Tibial artery (tissue), 4 donors: ENCODE results near the gene FAF2.
"Not testable (repeated sequence)": the region's sequence is repeated elsewhere in the genome, so short reads cannot be mapped to it uniquely, and the experiment has no call there.

Source experiments
- DNase-seq, 2 donors: peaks; one replicate each; pipeline ENCODE4 v3.0.0-alpha.2; 2019
- H3K27ac ChIP-seq, 2 donors: fragments of 200-600 bp; sonication (generic) in 1 of 2; 1 replicate in 1 of 2; 2 replicates in 1 of 2; pipeline ENCODE4 v1.5.1; 2018 to 2019; ENCODE audit warnings: mild to moderate bottlenecking in 1 of 2
- H3K27me3 ChIP-seq, 2 donors: fragments of 200-600 bp; sonication (generic) in 1 of 2; one replicate each; pipeline versions ENCODE4 v1.5.1 to v1.6.0; 2016 to 2019
- H3K36me3 ChIP-seq, 3 donors: fragments of 200-600 bp; sonication (generic) in 2 of 3; one replicate each; pipeline ENCODE4 v1.5.1; 2016 to 2019; ENCODE audit warnings: mild to moderate bottlenecking in 2 of 3
- H3K4me1 ChIP-seq, 4 donors: fragments of 200-600 bp; sonication (generic) in 2 of 4; 1 replicate in 3 of 4; 2 replicates in 1 of 4; pipeline ENCODE4 v1.5.1; 2016 to 2019
- H3K4me3 ChIP-seq, 2 donors: fragments of 200-600 bp; sonication (generic) in 1 of 2; 1 replicate in 1 of 2; 2 replicates in 1 of 2; pipeline ENCODE4 v1.5.1; 2018 to 2019; ENCODE audit warnings: mild to moderate bottlenecking in 2 of 2
- H3K9me3 ChIP-seq, 3 donors: fragments of 200-600 bp; sonication (generic) in 1 of 3; one replicate each; pipeline ENCODE4 v1.5.1; 2016 to 2019
- intact Hi-C: fragments of 100-400 bp; cut with DNase I; formaldehyde crosslinking; loops from one replicate; pipeline ENCODE4 v1.15.0; 2023; ENCODE audit warnings: low total_unique reads
- TF ChIP-seq, protein P1 (sequence below), 2 experiments: fragments of 200-600 bp in 1 of 2; fragments of 450-650 bp in 1 of 2; IDR thresholded peaks; one replicate each; pipeline ENCODE4 v1.5.1; 2017 to 2019; ENCODE audit warnings: antibody characterized with exemption in 2 of 2, mild to moderate bottlenecking in 1 of 2, moderate library complexity in 1 of 2

FAF2 gene

DNA sequence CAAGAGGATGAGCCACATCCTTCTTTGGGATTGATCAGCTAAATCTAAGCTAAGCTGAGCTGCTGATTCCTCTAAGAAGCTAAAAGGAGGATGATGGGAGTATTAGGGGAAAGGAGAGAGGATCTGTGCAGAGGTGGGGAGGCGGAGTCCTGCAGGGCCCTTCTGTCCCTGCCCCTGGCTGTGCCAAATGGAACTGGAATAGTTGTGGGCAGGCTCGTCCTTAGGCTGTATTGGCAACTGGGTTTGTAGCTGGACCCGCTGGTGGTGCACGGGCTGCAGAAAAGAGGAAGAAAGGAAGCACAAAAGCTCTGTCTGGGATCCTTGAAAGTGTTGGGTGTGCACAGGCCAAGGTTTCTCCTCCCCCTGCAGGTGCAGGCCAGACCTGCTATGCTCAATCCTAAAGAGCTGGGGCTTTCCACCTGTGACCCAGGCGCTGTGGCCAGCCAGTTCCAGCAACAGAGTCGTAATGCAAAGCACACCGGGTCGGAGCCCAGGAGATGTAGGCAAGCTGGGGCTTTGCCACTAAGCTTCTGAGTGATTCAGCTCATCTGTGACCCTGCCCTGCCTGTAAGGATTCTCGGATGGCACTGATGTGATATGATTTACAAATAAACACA is 41.6 kb upstream of the FAF2 start:
- peak in 1 of 2 donors; percentile 19 for DNase-seq
- H3K27ac ChIP-seq, result no peak overlapping the region
- TF ChIP-seq, protein P1, sequence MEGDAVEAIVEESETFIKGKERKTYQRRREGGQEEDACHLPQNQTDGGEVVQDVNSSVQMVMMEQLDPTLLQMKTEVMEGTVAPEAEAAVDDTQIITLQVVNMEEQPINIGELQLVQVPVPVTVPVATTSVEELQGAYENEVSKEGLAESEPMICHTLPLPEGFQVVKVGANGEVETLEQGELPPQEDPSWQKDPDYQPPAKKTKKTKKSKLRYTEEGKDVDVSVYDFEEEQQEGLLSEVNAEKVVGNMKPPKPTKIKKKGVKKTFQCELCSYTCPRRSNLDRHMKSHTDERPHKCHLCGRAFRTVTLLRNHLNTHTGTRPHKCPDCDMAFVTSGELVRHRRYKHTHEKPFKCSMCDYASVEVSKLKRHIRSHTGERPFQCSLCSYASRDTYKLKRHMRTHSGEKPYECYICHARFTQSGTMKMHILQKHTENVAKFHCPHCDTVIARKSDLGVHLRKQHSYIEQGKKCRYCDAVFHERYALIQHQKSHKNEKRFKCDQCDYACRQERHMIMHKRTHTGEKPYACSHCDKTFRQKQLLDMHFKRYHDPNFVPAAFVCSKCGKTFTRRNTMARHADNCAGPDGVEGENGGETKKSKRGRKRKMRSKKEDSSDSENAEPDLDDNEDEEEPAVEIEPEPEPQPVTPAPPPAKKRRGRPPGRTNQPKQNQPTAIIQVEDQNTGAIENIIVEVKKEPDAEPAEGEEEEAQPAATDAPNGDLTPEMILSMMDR (IDR thresholded peaks at IDR 0.05), result no peak
- H3K36me3 ChIP-seq, result peaks cover 23 to 67% (median 54%) of the 10 kb centered on the region in 3 donors
- intact Hi-C loops, result no loop called here
- H3K27me3 ChIP-seq, result no peaks in the 10 kb centered on the region
- H3K4me1 ChIP-seq, result peaks cover 0 to 7% (median 0%) of the 10 kb centered on the region in 4 donors
- H3K9me3 ChIP-seq, result no peaks in the 10 kb centered on the region
- H3K4me3 ChIP-seq, result no peak overlapping the region

DNA sequence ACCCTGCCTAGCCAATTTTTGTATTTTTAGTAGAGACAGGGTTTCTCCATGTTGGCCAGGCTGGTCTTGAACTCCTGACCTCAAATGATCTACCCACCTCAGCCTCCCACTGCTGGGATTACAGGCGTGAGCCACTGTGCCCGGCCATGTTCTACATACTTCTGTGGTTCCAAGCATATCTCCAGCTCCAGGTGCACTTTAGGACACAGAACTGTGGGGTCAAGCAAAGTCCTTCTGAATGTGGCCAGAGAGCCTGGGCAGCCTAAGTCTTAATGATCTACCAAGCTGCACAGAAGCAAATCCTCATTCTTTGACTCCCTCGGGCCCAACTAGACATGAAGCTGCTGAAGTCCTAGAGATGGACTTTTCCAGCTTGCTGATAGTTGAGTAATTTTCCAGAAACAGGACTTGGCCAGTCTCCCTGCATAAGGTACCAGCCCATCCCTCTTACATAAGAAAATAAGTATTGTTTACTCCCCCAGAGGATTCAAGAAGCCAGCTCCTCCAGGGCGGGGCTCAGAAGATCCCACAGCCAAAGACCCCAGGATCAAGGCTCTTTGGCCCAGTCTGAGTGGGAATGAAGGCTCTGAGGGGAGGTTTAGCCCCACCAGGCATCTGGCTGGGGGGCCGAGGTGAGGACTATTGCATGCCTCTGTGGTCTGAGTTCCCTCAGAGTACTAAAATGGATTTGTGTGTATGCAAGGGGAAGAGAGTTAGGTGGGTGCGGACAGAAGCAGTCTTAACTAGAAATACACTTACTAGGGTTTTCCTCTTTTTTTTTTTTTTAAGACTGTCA is 40.5 kb upstream of the FAF2 start:
- Histone ChIP-seq H3K36me3 (peaks cover 23 to 67% (median 54%) of the 10 kb centered on the region in 3 donors), H3K4me3 (no peak overlapping the region), H3K4me1 (peaks cover 0 to 13% (median 6%) of the 10 kb centered on the region in 4 donors), H3K9me3 (no peaks in the 10 kb centered on the region), H3K27me3 (no peaks in the 10 kb centered on the region), H3K27ac (no peak overlapping the region)
- peak in 1 of 2 donors; percentile 64 for DNase-seq
- intact Hi-C loops, result no loop called here
- TF ChIP-seq, protein P1 (IDR thresholded peaks at IDR 0.05), result no peak

DNA sequence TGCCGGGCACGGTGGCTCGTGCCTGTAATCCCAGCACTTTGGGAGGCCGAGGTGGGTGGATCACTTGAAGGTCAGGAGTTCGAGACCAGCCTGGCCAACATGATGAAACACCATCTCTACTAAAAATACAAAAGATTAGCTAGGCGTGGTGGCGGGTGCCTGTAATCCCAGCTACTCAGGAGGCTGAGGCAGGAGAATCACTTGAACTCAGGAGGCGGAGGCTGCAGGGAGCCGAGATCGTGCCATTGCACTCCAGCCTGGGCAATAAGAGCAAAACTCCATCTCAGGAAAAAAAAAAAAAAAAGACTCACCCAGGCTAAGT is 40.0 kb upstream of the FAF2 start:
- DNase-seq, result peak in 1 of 2 donors; percentile 47
- H3K4me3 ChIP-seq, H3K27ac ChIP-seq, H3K9me3 ChIP-seq, intact Hi-C loops, H3K27me3 ChIP-seq: not testable (repeated sequence)
- peaks cover 0 to 19% (median 11%) of the 10 kb centered on the region in 4 donors for H3K4me1 ChIP-seq
- peaks cover 23 to 66% (median 54%) of the 10 kb centered on the region in 3 donors for H3K36me3 ChIP-seq

DNA sequence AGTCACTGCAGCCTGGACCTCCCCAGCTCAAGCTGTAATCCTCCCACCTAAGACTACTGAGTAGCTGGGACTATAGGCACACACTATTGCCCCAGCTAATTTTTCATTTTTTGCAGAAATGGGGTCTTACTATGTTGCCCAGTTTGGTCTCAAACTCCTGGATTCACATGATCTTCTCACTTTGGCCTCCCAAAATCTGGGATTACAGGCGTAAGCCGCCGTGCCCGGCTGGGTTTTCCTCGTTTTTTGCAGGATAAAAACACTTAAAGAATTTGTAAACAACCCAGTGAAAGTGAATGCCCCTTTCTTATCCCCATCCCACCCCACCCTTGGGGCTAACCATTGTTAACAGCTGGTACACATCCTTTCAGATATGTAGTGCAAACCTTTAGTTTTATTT is 39.6 kb upstream of the FAF2 start:
- Histone ChIP-seq H3K4me1 (peaks cover 0 to 23% (median 15%) of the 10 kb centered on the region in 4 donors), H3K4me3 (no peak overlapping the region), H3K27ac (no peak overlapping the region), H3K9me3 (no peaks in the 10 kb centered on the region), H3K27me3 (no peaks in the 10 kb centered on the region), H3K36me3 (peaks cover 23 to 62% (median 52%) of the 10 kb centered on the region in 3 donors)
- intact Hi-C loops, result no loop called here
- DNase-seq, result peak in 1 of 2 donors; percentile 6
- TF ChIP-seq, protein P1 (IDR thresholded peaks at IDR 0.05), result no peak

DNA sequence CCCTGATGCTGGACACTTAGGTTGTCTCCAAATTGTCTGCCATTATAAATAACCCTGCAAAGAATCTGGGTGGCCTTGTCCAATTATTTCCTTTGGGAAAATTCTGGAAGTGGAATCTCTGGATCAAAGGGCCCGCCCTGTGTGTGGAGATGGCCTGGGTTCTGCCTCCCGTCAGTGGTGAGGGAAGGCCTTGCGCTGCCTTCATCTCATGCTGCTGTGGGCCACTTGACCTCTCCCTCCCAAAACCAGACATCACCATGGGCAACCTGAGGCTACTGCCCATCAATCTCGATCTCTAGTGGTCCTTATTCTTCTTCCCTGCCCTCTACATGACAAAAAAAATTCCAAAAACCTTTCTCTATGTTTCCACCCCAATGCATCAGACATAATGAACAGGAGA is 38.4 kb upstream of the FAF2 start:
- Histone ChIP-seq H3K36me3 (peaks cover 19 to 52% (median 41%) of the 10 kb centered on the region in 3 donors), H3K27ac (no peak overlapping the region), H3K4me3 (no peak overlapping the region), H3K9me3 (no peaks in the 10 kb centered on the region), H3K27me3 (no peaks in the 10 kb centered on the region), H3K4me1 (peaks cover 1 to 35% (median 27%) of the 10 kb centered on the region in 4 donors)
- TF ChIP-seq, protein P1 (IDR thresholded peaks at IDR 0.05), result no peak
- peak in 1 of 2 donors; percentile 56 for DNase-seq
- intact Hi-C loops, result loop anchor here (10.0 kb wide), 1 partner anchor 235 kb away; the partner anchor contains the start of gene TSPAN17
